Activated gamma-delta T cell (primary cell): Measurements from ENCODE around the gene FAM180A.
"Not testable (repeated sequence)": the region's sequence is repeated elsewhere in the genome, so short reads cannot be mapped to it uniquely, and the experiment has no call there.

Experiments
- DNase-seq: peaks from one replicate; lab custom pipeline; 2025; lab: John Stamatoyannopoulos, UW
- total RNA-seq, 2 donors: gene quantifications; one replicate each; lab custom pipeline; 2026; lab: John Stamatoyannopoulos, UW

Gene FAM180A
- total RNA-seq = 0 reads per million in 2 donors

DNA sequence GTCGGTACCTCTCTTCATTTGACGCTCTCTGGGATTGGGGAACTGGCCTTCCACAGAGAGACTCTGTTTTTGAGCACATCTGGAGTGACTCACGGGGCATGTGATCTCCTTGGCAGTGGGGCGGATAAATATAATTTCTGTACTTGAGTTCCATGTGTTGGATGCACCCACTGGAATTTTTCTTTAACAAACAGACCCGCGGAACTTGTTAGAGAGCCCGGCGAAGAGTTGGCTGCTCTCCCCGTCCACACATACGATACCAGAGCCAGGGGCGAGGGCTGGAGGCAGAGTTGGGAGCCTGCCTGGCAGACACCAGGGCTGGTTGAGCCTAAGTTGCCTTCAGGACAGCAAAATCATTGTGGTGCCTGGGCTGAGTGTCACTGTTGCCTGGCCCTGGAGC is at the start of gene FAM180A:
TSS of gene FAM180A (minus strand) at position 44 of the 400 bp plus-strand sequence. CDS start 233 bp downstream, outside the sequence.
- DNase-seq = no peak

DNA sequence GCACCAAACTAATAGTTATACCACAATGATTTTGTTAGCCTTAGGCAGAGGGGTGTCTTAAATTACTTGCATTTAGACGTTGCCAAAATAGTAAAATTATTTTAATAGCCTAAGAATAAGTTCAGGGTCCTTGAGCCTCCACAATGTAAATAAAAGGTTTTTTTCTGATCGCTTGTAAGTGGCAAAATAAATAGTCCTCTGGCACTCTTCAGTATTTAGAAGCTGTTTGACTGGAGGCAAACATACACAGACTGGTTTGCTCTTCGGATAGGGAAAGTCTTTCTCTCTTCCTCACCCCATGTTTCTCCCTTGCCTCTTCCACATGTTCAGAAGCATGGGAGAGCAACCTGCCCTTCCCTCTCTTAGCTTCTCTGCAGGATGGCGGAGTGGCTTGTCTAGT is 49.5 kb upstream of the FAM180A start:
- DNase-seq = no peak

GRCh38 chr7:135795846-135796570 is 47.4 kb upstream of the FAM180A start:
- no peak for DNase-seq

- no peak for DNase-seq
Measured at GRCh38 chr7:135793841-135794240, 45.2 kb upstream of the FAM180A start.

- DNase-seq = no peak
Measured at GRCh38 chr7:135792866-135793265, 44.3 kb upstream of the FAM180A start.

- DNase-seq = no peak
Measured at GRCh38 chr7:135792363-135792668, 43.7 kb upstream of the FAM180A start.

GRCh38 chr7:135791543-135792362 is 43.1 kb upstream of the FAM180A start:
- no peak for DNase-seq

DNA sequence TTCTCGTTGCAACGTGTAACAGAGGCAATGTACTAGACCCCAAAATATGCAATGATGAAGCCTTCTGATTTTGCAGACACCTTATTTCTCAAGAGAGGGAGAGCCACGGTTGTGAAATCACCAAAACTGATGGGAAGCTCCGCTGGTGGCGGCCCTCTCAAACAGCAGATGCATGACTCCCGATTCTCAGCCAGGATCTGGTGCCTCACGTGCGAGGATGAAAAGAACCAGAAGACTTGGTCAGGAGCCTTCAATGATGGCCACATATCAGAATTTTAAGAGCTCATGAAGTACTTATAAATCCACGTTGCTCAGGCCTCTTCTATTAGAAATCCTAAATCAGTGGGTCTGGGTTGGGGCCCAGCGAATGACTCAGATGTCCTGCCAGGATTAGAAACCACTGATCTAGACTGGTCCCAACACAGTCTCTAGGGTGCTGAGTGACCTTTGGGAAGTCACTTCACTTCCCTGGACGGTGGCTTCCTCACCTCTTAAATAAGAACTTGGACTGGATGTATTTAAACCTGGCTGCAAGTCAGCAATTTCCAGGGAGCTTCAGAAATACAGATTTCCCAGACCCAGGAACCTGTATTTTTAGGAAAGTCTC is 41.9 kb upstream of the FAM180A start:
- no peak for DNase-seq

GRCh38 chr7:135789956-135790355 is 41.3 kb upstream of the FAM180A start:
- DNase-seq = no peak

DNA sequence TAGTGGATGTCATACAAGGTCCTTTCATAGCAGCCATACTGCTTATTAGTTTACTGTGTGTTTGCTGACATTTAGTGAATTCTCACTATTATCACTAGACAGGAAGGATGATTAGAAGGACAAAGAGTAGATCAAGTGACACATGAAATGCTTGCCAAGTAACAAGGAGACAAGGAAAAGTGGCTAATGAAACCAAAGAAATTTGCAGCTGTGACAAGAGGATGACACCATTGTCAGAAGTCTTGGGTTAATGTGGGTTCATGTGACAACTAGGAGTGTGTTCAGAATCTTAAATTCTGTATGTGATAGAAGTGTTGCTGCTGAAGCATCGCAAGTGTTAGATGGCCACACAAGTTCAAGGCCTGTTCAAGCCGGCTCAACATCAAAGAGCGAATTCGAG is 40.8 kb upstream of the FAM180A start:
- DNase-seq = no peak

DNA sequence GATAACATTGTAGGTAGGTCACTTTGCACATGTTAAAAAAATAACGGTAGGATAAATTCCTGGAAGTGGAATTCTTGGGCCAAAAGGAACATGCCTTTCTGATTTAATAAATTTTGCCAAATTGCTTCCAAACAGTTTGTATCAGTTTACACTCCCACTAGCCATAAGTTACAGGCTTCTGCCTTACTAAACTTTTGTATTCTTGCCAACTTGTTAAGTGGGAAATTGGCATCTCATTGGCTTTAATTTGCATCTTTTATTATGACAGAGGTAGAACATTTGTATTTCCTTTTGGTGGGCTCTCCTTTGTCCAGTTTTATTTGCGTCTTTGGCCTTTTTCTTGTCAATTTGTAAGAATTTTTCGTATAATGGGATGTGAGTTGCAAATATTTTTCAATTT is 38.3 kb upstream of the FAM180A start:
- no peak for DNase-seq

- no peak for DNase-seq
Measured at GRCh38 chr7:135785065-135785464, 36.5 kb upstream of the FAM180A start.

- DNase-seq = no peak
Measured at GRCh38 chr7:135784013-135784412, 35.4 kb upstream of the FAM180A start.

DNA sequence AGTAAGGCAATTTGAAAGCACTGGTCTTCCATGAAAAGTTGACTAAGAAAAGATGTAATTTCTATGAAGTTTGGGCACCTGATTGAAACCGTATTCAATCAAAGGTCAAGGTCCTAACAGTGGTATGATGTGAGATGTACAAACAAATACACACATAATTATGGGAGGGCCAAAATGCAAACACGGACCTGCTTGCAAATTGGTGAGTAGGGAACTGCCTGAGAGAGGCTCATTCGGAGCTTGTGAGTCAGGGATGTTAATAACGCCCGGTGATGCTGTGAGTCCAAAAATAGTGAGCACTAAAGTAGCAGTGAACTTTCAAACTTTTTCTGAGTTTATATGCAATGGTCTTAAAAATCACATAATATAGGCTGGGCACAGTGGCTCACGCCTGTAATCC is 34.2 kb upstream of the FAM180A start:
- DNase-seq = no peak

- DNase-seq = no peak
Measured at GRCh38 chr7:135782377-135782776, 33.8 kb upstream of the FAM180A start.

- DNase-seq = no peak
Measured at GRCh38 chr7:135777626-135778398, 29.2 kb upstream of the FAM180A start.

- DNase-seq = not testable (repeated sequence)
Measured at GRCh38 chr7:135775915-135776314, 27.3 kb upstream of the FAM180A start.

GRCh38 chr7:135775230-135775629 is 26.6 kb upstream of the FAM180A start:
- DNase-seq = no peak

- DNase-seq = no peak
Measured at GRCh38 chr7:135774284-135774683, 25.7 kb upstream of the FAM180A start.

GRCh38 chr7:135773464-135773863 is 24.9 kb upstream of the FAM180A start:
- DNase-seq = no peak

DNA sequence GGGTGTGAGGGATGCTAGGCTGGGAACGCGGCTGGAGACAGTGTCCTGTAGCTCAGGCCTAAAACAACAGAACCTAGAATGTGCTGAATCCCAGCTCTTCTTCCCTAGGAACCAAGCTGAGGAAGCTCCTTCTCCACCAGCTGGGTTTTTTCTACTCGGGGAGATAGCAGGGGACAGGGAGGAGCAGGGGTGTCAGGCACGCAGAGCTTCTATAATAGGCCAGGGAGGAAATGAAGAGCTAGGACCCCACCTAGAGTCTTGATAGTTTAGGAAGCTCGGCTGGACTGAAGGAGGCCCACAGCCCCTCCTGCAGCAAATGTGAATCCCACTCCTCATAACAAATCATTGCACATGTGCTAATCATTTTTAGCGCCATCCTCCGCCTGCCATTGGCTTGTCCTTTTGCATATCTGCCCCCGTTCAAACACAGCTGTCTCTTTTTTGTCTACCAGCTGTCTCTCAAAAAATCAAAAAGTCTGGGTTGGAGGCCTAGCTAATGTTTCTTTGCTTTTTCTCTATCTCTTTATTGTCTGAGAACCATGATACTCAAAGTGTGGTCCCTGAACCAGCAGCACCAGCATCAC is 24.1 kb upstream of the FAM180A start:
- no peak for DNase-seq
